A673 (cell line): ENCODE results near the gene SMAD9. TPM values are rescaled to one million over a fixed set of nuclear protein-coding genes. Genes with fewer than 3 reads are reported as not detected.

Experiments used
- BruUV-seq: library from RNA; stranded (reverse); fragments of 400-500 nt; replicated peaks from 2 replicates; lab custom pipeline; 2021; lab: Mats Ljungman, UMichigan
- CTCF ChIA-PET: fragments of 300-600 bp; sonication (Branson Sonifier 250); formaldehyde crosslinking; loops from one replicate; lab custom pipeline; 2022; ENCODE audit warnings: antibody characterized with exemption; lab: Charles Lee
- POLR2A ChIA-PET: fragments of 300-600 bp; sonication (Branson Sonifier 250); formaldehyde crosslinking; loops from one replicate; lab custom pipeline; 2022; ENCODE audit warnings: antibody characterized with exemption; ENCODE audit not compliant: low non-redundant PET; lab: Charles Lee
- DNase-seq: peaks from one replicate; pipeline ENCODE4 v3.0.0-alpha.2; 2015; ENCODE audit warnings: low spot score
- H3K27ac ChIP-seq: fragments of 200-600 bp; sonication (generic); 2 replicates; pipeline ENCODE4 v1.5.1; 2016; ENCODE audit warnings: mixed run types, low read depth, mild to moderate bottlenecking, mixed read lengths, antibody characterized with exemption, low read length; ENCODE audit not compliant: poor library complexity, severe bottlenecking
- H3K27me3 ChIP-seq: fragments of 200-600 bp; sonication (generic); replicated peaks from 2 replicates; pipeline ENCODE4 v1.6.1; 2017; ENCODE audit warnings: mixed run types, low read depth, mild to moderate bottlenecking, mixed read lengths, antibody characterized with exemption, low read length; ENCODE audit not compliant: insufficient read depth, poor library complexity
- H3K36me3 ChIP-seq: fragments of 200-600 bp; sonication (generic); 2 replicates; pipeline ENCODE4 v1.6.1; 2016; ENCODE audit warnings: mixed run types, mild to moderate bottlenecking, mixed read lengths, antibody characterized with exemption, low read length; ENCODE audit not compliant: insufficient read depth, poor library complexity, severe bottlenecking
- H3K4me1 ChIP-seq: fragments of 200-600 bp; sonication (generic); 2 replicates; pipeline ENCODE4 v1.6.1; 2017; ENCODE audit warnings: mixed run types, mild to moderate bottlenecking, mixed read lengths, antibody characterized with exemption, low read length; ENCODE audit not compliant: insufficient read depth, poor library complexity, severe bottlenecking
- H3K4me3 ChIP-seq: fragments of 200-600 bp; sonication (generic); 2 replicates; pipeline ENCODE4 v1.5.1; 2016; ENCODE audit warnings: low read depth, mixed run types, mild to moderate bottlenecking, mixed read lengths, low read length; ENCODE audit not compliant: poor library complexity, severe bottlenecking
- H3K9me3 ChIP-seq: fragments of 200-600 bp; sonication (generic); 2 replicates; pipeline ENCODE4 v1.6.1; 2016; ENCODE audit warnings: mixed run types, low read depth, mild to moderate bottlenecking, mixed read lengths, antibody characterized with exemption, low read length; ENCODE audit not compliant: poor library complexity, severe bottlenecking
- CTCF ChIP-seq: fragments of 300-800, 200-600 bp; sonication (generic); conservative IDR thresholded peaks from 2 replicates; pipeline ENCODE4 v1.5.1; 2017; ENCODE audit warnings: low read depth, mild to moderate bottlenecking, antibody characterized with exemption, low read length, moderate library complexity, mixed read lengths
- EZH2 ChIP-seq: fragments of 200-600 bp; sonication (generic); IDR thresholded peaks from 2 replicates; pipeline ENCODE4 v1.6.1; 2017; ENCODE audit warnings: borderline replicate concordance, low read depth, mild to moderate bottlenecking, mixed read lengths, antibody characterized with exemption, low read length; ENCODE audit not compliant: poor library complexity, severe bottlenecking
- intact Hi-C: fragments of 100-400 bp; cut with micrococcal nuclease; formaldehyde crosslinking; loops from one replicate; pipeline ENCODE4 v1.10.0; 2022; ENCODE audit not compliant: unreplicated experiment
- total RNA-seq: library from RNA; stranded (reverse); gene quantifications from 2 replicates; pipeline ENCODE4 v1.2.3, GENCODE V29; 2021

The SMAD9 gene
- total RNA-seq, 1 experiment from 2014 or later, result 23.3 TPM

GRCh38 chr13:36829753-36830152, 90.3 kb downstream of the SMAD9 start:
- DNase-seq, result no peak
- intact Hi-C loops, result loop anchor here (10.0 kb wide), 1 partner anchor 155 kb away; the partner anchor contains the start of gene SERTM1
- CTCF ChIA-PET, result interaction anchor here (0.6 kb wide), 1 partner anchor 148 kb away, joined by 4 read pairs; no protein-coding TSS in a partner anchor
- H3K27me3 ChIP-seq, result no peaks in the 10 kb centered on the region
- peaks cover 50% of the 10 kb centered on the region for H3K36me3 ChIP-seq
- H3K4me3 ChIP-seq, result no peak overlapping the region
- no peaks in the 10 kb centered on the region for H3K9me3 ChIP-seq
- POLR2A ChIA-PET, result no interaction called here
- H3K27ac ChIP-seq, result no peak overlapping the region
- no TSS peak for BruUV-seq
- TF ChIP-seq CTCF (no peak), EZH2 (no peak)
- peaks cover 6% of the 10 kb centered on the region for H3K4me1 ChIP-seq

- DNase-seq, result no peak
- TF ChIP-seq CTCF (no peak), EZH2 (no peak)
- POLR2A ChIA-PET, result interaction anchor here (0.5 kb wide), 1 partner anchor 479 kb away, joined by 16 read pairs; no protein-coding TSS in a partner anchor
- BruUV-seq, result no TSS peak
- intact Hi-C loops, result loop anchor here (10.0 kb wide), 1 partner anchor 148 kb away; the partner anchor contains the start of gene SERTM1
- CTCF ChIA-PET, result no interaction called here
- Histone ChIP-seq H3K36me3 (peaks cover 43% of the 10 kb centered on the region), H3K27me3 (no peaks in the 10 kb centered on the region), H3K27ac (peak overlapping the region; percentile 51), H3K4me3 (peak overlapping the region; percentile 20), H3K4me1 (peaks cover 33% of the 10 kb centered on the region), H3K9me3 (no peaks in the 10 kb centered on the region)
These were observed 97.3 kb downstream of the SMAD9 start for GRCh38 chr13:36822785-36823184.

- ChIA-PET POLR2A (no interaction called here), CTCF (no interaction called here)
- Histone ChIP-seq H3K4me1 (peaks cover 33% of the 10 kb centered on the region), H3K36me3 (peaks cover 17% of the 10 kb centered on the region), H3K9me3 (no peaks in the 10 kb centered on the region), H3K4me3 (peak overlapping the region; percentile 79), H3K27ac (peak overlapping the region; percentile 89), H3K27me3 (no peaks in the 10 kb centered on the region)
- no TSS peak for BruUV-seq
- TF ChIP-seq CTCF, result no peak
- no peak for TF ChIP-seq EZH2
- no peak for DNase-seq
- intact Hi-C loops, result loop anchor here (10.0 kb wide), 1 partner anchor 145 kb away; the partner anchor contains the start of gene SERTM1
These were observed 99.8 kb downstream of the SMAD9 start for GRCh38 chr13:36820222-36820621.
